Endothelial cell of umbilical vein (primary cell): ENCODE data around the gene GNAZ. TPM values are rescaled to one million over a fixed set of nuclear protein-coding genes. Genes with fewer than 3 reads are reported as not detected.

Experiments used
- BruUV-seq: library from RNA; stranded (reverse); fragments of 400-500 nt; replicated peaks from 2 replicates; lab custom pipeline; 2021; lab: Mats Ljungman, UMichigan
- CTCF ChIA-PET: fragments of 300-600, 350-600 bp; sonication (Branson Sonifier 250); formaldehyde crosslinking; loops from one replicate; lab custom pipeline; 2021; ENCODE audit warnings: antibody characterized with exemption, inconsistent platforms; lab: Charles Lee
- POLR2A ChIA-PET: fragments of 300-600, 350-600 bp; sonication (Branson Sonifier 250); formaldehyde crosslinking; loops from one replicate; lab custom pipeline; 2021; ENCODE audit warnings: antibody characterized with exemption, inconsistent platforms; lab: Charles Lee
- DNase-seq: peaks from one replicate; pipeline ENCODE4 v3.0.0-alpha.2; 2011; ENCODE audit warnings: low read depth, low spot score
- FAIRE-seq: peaks from 2 replicates; lab custom pipeline; 2011; peaks lifted over from hg19 to GRCh38; lab: Jason Lieb, UNC
- H2AFZ ChIP-seq: 2 replicates; pipeline ENCODE4 v1.6.0; 2012; ENCODE audit warnings: low read depth, low read length, control low read depth, inconsistent platforms
- H3K27ac ChIP-seq: 2 replicates; pipeline ENCODE4 v1.5.1; 2011; ENCODE audit warnings: low read depth, mild to moderate bottlenecking, control low read depth, low read length, moderate library complexity; ENCODE audit not compliant: insufficient read depth
- H3K27me3 ChIP-seq, 2 experiments: 2 replicates each; pipeline versions ENCODE4 v1.6.0 to v1.6.1; 2011; ENCODE audit warnings: low read length in 2 of 2, mixed read lengths in 1 of 2; ENCODE audit not compliant: control insufficient read depth in 2 of 2, insufficient read depth in 2 of 2
- H3K36me3 ChIP-seq, 2 experiments: 2 replicates in 1 of 2; 3 replicates in 1 of 2; pipeline ENCODE4 v1.5.1; 2011; ENCODE audit warnings: low read length in 2 of 2, mild to moderate bottlenecking in 1 of 2, moderate library complexity in 1 of 2; ENCODE audit not compliant: control insufficient read depth in 2 of 2, insufficient read depth in 2 of 2; ENCODE audit errors: extremely low read depth in 1 of 2
- H3K4me1 ChIP-seq: 3 replicates; pipeline ENCODE4 v1.5.1; 2011; ENCODE audit warnings: mild to moderate bottlenecking, low read length; ENCODE audit not compliant: control insufficient read depth, insufficient read depth; ENCODE audit errors: extremely low read depth
- H3K4me2 ChIP-seq: 2 replicates; pipeline ENCODE4 v1.6.1; 2011; ENCODE audit warnings: low read length, control low read depth, mixed read lengths; ENCODE audit not compliant: insufficient read depth
- H3K4me3 ChIP-seq, 3 experiments: fragments of 200-600 bp in 1 of 3; sonication (generic), shearing (Covaris generic) in 1 of 3; replicated peaks in 1 of 3; 2 replicates each; pipeline ENCODE4 v1.5.1; 2011 to 2016; ENCODE audit warnings: control low read depth in 3 of 3, low read length in 3 of 3, mild to moderate bottlenecking in 2 of 3, inconsistent platforms in 1 of 3, low read depth in 1 of 3, moderate library complexity in 1 of 3; ENCODE audit not compliant: insufficient read depth in 1 of 3
- H3K79me2 ChIP-seq: 2 replicates; pipeline ENCODE4 v1.6.0; 2012; ENCODE audit warnings: low read length, inconsistent platforms; ENCODE audit not compliant: control insufficient read depth, insufficient read depth
- H3K9ac ChIP-seq: replicated peaks from 2 replicates; pipeline ENCODE3; 2011; ENCODE audit warnings: low read length, control low read depth; ENCODE audit not compliant: insufficient read depth; ENCODE audit errors: extremely low read depth
- H3K9me1 ChIP-seq: replicated peaks from 3 replicates; pipeline ENCODE4 v1.6.0; 2011; ENCODE audit warnings: mild to moderate bottlenecking, low read length; ENCODE audit not compliant: control insufficient read depth, insufficient read depth; ENCODE audit errors: extremely low read depth
- H3K9me3 ChIP-seq: replicated peaks from 2 replicates; pipeline ENCODE4 v1.5.1; 2012; ENCODE audit warnings: low read length, inconsistent platforms; ENCODE audit not compliant: control insufficient read depth, insufficient read depth
- H4K20me1 ChIP-seq: replicated peaks from 2 replicates; pipeline ENCODE3; 2011; ENCODE audit warnings: mild to moderate bottlenecking, low read length; ENCODE audit not compliant: control insufficient read depth, insufficient read depth; ENCODE audit errors: extremely low read depth
- CTCF ChIP-seq, 2 donors: IDR thresholded peaks; 1 replicate in 1 of 2; 2 replicates in 1 of 2; pipeline ENCODE4 v1.5.1; 2011; ENCODE audit warnings: low read length in 2 of 2, mild to moderate bottlenecking in 2 of 2, moderate library complexity in 2 of 2, control low read depth in 1 of 2, inconsistent platforms in 1 of 2, low read depth in 1 of 2; ENCODE audit not compliant: insufficient read depth in 1 of 2; ENCODE audit errors: extremely low read depth in 1 of 2
- EZH2 ChIP-seq: IDR thresholded peaks from 2 replicates; pipeline ENCODE4 v1.6.1; 2012; ENCODE audit warnings: borderline replicate concordance, low read depth, mild to moderate bottlenecking, moderate library complexity, low read length, inconsistent platforms; ENCODE audit not compliant: severe bottlenecking
- FOS ChIP-seq: IDR thresholded peaks from 2 replicates; pipeline ENCODE4 v1.6.1; 2011; ENCODE audit warnings: mild to moderate bottlenecking, low read length, moderate library complexity, borderline replicate concordance; ENCODE audit not compliant: insufficient read depth
- GATA2 ChIP-seq: IDR thresholded peaks from 2 replicates; pipeline ENCODE4 v1.7.0; 2011; ENCODE audit warnings: low read depth, mild to moderate bottlenecking, moderate library complexity, mixed read lengths, low read length; ENCODE audit not compliant: insufficient read length, insufficient read depth
- JUN ChIP-seq: IDR thresholded peaks from 2 replicates; pipeline ENCODE4 v1.6.1; 2011; ENCODE audit warnings: borderline replicate concordance, low read depth; ENCODE audit not compliant: insufficient read length, insufficient read depth
- MYC ChIP-seq: IDR thresholded peaks from one replicate; pipeline ENCODE4 v1.6.1; 2011; ENCODE audit warnings: mild to moderate bottlenecking, low read depth, low read length
- POLR2A ChIP-seq: IDR thresholded peaks from 2 replicates; pipeline ENCODE4 v1.6.1; 2012; ENCODE audit warnings: low read depth, mild to moderate bottlenecking, control low read depth, low read length
- POLR2AphosphoS5 ChIP-seq: IDR thresholded peaks from 2 replicates; pipeline ENCODE4 v1.6.1; 2012; ENCODE audit warnings: low read depth, mild to moderate bottlenecking, control low read depth, low read length, moderate library complexity; ENCODE audit not compliant: insufficient read depth
- dilution Hi-C: fragments of 300-500 bp; cut with MboI; formaldehyde crosslinking; loops from one replicate; pipeline ENCODE4 v1.15.0; 2019; ENCODE audit warnings: low sequenced_read_pairs; ENCODE audit not compliant: extremely low pct_ligation_motif_present
- intact Hi-C: fragments of 100-400 bp; cut with micrococcal nuclease; formaldehyde crosslinking; loops from one replicate; pipeline ENCODE4 v1.10.0; 2022
- polyA plus RNA-seq, 4 experiments: library from polyadenylated mRNA; depleted of rRNA in 3 of 4; stranded (reverse) in 3 of 4; unstranded in 1 of 4; fragments of >200 nt; gene quantifications; 2 replicates each; pipeline versions ENCODE4 v1.2.1 to v1.2.3, GENCODE V29; 2011 to 2012; ENCODE audit warnings: missing spikeins in 1 of 4
- total RNA-seq: library from RNA; stranded (reverse); gene quantifications from 2 replicates; pipeline ENCODE4 v1.2.3, GENCODE V29; 2021
- TF ChIP-seq, protein P1 (sequence below): IDR thresholded peaks from 2 replicates; pipeline ENCODE4 v1.6.1; 2011; ENCODE audit not compliant: insufficient read depth, insufficient read length

Gene GNAZ
- total and polyA plus RNA-seq, 2 donors (not counting 3 experiments of a cell fraction or from before 2014, with no cell fraction given): 0.44 to 0.86 TPM

GRCh38 chr22:23114721-23115020 lies 44.4 kb downstream of the GNAZ start:
- H3K27ac ChIP-seq: no peak overlapping the region
- ChIA-PET POLR2A (no interaction called here), CTCF (interaction anchor here (0.7 to 1.2 kb wide), 3 partner anchors 14 to 524 kb away, joined by 3 read pairs; no protein-coding TSS in a partner anchor)
- no peaks in the 10 kb centered on the region for H3K36me3 ChIP-seq
- no peak overlapping the region for H3K4me3 ChIP-seq
- no peak overlapping the region for H2AFZ ChIP-seq
- DNase-seq (no peak), FAIRE-seq (no peak)
- no peaks in the 10 kb centered on the region for H3K9me1 ChIP-seq
- dilution Hi-C loops (no loop called here), intact Hi-C loops (no loop called here)
- no peaks in the 10 kb centered on the region for H3K27me3 ChIP-seq
- no TSS peak for BruUV-seq
- H4K20me1 ChIP-seq: no peaks in the 10 kb centered on the region
- no peaks in the 10 kb centered on the region for H3K4me1 ChIP-seq
- H3K9me3 ChIP-seq: no peaks in the 10 kb centered on the region
- no peak overlapping the region for H3K9ac ChIP-seq
- no peak for TF ChIP-seq GATA2
- TF ChIP-seq CTCF (IDR thresholded peaks at IDR 0.05; ENCODE audit: extremely low read depth in 1 of 2, insufficient read depth in 1 of 2, low read depth in 1 of 2, low read length in 2 of 2): no peak
- TF ChIP-seq POLR2AphosphoS5: no peak
- no peak for TF ChIP-seq MYC
- no peak for TF ChIP-seq EZH2
- TF ChIP-seq, protein P1, sequence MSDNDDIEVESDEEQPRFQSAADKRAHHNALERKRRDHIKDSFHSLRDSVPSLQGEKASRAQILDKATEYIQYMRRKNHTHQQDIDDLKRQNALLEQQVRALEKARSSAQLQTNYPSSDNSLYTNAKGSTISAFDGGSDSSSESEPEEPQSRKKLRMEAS: no peak
- no peak for TF ChIP-seq POLR2A
- no peak for TF ChIP-seq FOS
- TF ChIP-seq JUN: no peak
- H3K4me2 ChIP-seq: no peak overlapping the region
- no peaks in the 10 kb centered on the region for H3K79me2 ChIP-seq
